SK-N-MC (cell line): ENCODE measurements around the gene MEPE.

Source experiments
- DNase-seq: peaks from one replicate; pipeline ENCODE4 v3.0.0-alpha.2; 2011; ENCODE audit warnings: low read depth, low spot score
- H3K27ac ChIP-seq: fragments of 200-600 bp; sonication (generic); 2 replicates; pipeline ENCODE4 v1.5.1; 2016; ENCODE audit warnings: mixed run types
- H3K36me3 ChIP-seq: fragments of 200-600 bp; sonication (generic); 2 replicates; pipeline ENCODE4 v1.6.1; 2017; ENCODE audit warnings: antibody characterized with exemption, low read length, mixed read lengths; ENCODE audit not compliant: insufficient read depth
- H3K4me3 ChIP-seq: fragments of 200-600 bp; sonication (generic); 2 replicates; pipeline ENCODE4 v1.5.1; 2016
- H3K9ac ChIP-seq: fragments of 200-600 bp; sonication (generic); 2 replicates; pipeline ENCODE4 v1.8.0; 2017; ENCODE audit warnings: mixed run types, mixed read lengths; ENCODE audit not compliant: insufficient read length
- H3K9me3 ChIP-seq: fragments of 200-600 bp; sonication (generic); 2 replicates; pipeline ENCODE4 v1.6.1; 2017; ENCODE audit warnings: low read depth, mild to moderate bottlenecking, antibody characterized with exemption, low read length, moderate library complexity, mixed read lengths
- EZH2 ChIP-seq: fragments of 200-600 bp; sonication (generic); IDR thresholded peaks from one replicate; pipeline ENCODE4 v1.6.1; 2017; ENCODE audit warnings: antibody characterized with exemption
- FOXP2 ChIP-seq: optimal IDR thresholded peaks from 2 replicates; pipeline ENCODE3; 2011; ENCODE audit warnings: mild to moderate bottlenecking, moderate library complexity; ENCODE audit not compliant: insufficient read depth; ENCODE audit errors: extremely low read length, control extremely low read depth
- POLR2AphosphoS5 ChIP-seq: IDR thresholded peaks from 2 replicates; pipeline ENCODE4 v1.6.1; 2012; ENCODE audit warnings: mild to moderate bottlenecking, low read depth, low read length, borderline replicate concordance

MEPE gene

GRCh38 chr4:87806520-87806919 is 26.2 kb upstream of the MEPE start:
- Histone ChIP-seq H3K27ac (no peak overlapping the region), H3K9me3 (no peaks in the 10 kb centered on the region), H3K9ac (no peak overlapping the region), H3K4me3 (no peak overlapping the region), H3K36me3 (no peaks in the 10 kb centered on the region)
- TF ChIP-seq POLR2AphosphoS5: no peak
- DNase-seq: no peak

GRCh38 chr4:87807402-87807801 is 25.4 kb upstream of the MEPE start:
- no peak for DNase-seq
- H3K9me3 ChIP-seq: no peaks in the 10 kb centered on the region

GRCh38 chr4:87811977-87812376 is 20.8 kb upstream of the MEPE start:
- DNase-seq: no peak
- no peak overlapping the region for H3K9ac ChIP-seq
- no peaks in the 10 kb centered on the region for H3K36me3 ChIP-seq

More at GRCh38 chr4:87807402-87807801, 25.4 kb upstream of the MEPE start:
- no peak for TF ChIP-seq FOXP2
- TF ChIP-seq POLR2AphosphoS5: no peak
- no peak for TF ChIP-seq EZH2
- H3K9ac ChIP-seq: no peak overlapping the region
- no peak overlapping the region for H3K4me3 ChIP-seq
- no peaks in the 10 kb centered on the region for H3K36me3 ChIP-seq
- H3K27ac ChIP-seq: no peak overlapping the region

GRCh38 chr4:87819281-87819919 is 13.4 kb upstream of the MEPE start:
- no peak overlapping the region for H3K27ac ChIP-seq

More at GRCh38 chr4:87811977-87812376, 20.8 kb upstream of the MEPE start:
- no peak overlapping the region for H3K27ac ChIP-seq
- no peak overlapping the region for H3K4me3 ChIP-seq
- no peaks in the 10 kb centered on the region for H3K9me3 ChIP-seq
- TF ChIP-seq POLR2AphosphoS5 (no peak), EZH2 (no peak), FOXP2 (no peak)

GRCh38 chr4:87823200-87823599 is 9.6 kb upstream of the MEPE start:
- Histone ChIP-seq H3K9ac (no peak overlapping the region), H3K9me3 (no peaks in the 10 kb centered on the region), H3K27ac (no peak overlapping the region), H3K36me3 (no peaks in the 10 kb centered on the region), H3K4me3 (no peak overlapping the region)
- no peak for DNase-seq
- no peak for TF ChIP-seq FOXP2

More at GRCh38 chr4:87819281-87819919, 13.4 kb upstream of the MEPE start:
- Histone ChIP-seq H3K9me3 (no peaks in the 10 kb centered on the region), H3K4me3 (no peak overlapping the region), H3K9ac (no peak overlapping the region), H3K36me3 (no peaks in the 10 kb centered on the region)
- TF ChIP-seq EZH2 (no peak), FOXP2 (no peak), POLR2AphosphoS5 (no peak)
- no peak for DNase-seq

- TF ChIP-seq FOXP2 (no peak), EZH2 (no peak), POLR2AphosphoS5 (no peak)
- no peak overlapping the region for H3K27ac ChIP-seq
- no peak for DNase-seq
- no peak overlapping the region for H3K9ac ChIP-seq
- H3K4me3 ChIP-seq: no peak overlapping the region
- no peaks in the 10 kb centered on the region for H3K9me3 ChIP-seq
- no peaks in the 10 kb centered on the region for H3K36me3 ChIP-seq
These were observed 9.0 kb upstream of the MEPE start for GRCh38 chr4:87823724-87824123.

- Histone ChIP-seq H3K9ac (no peak overlapping the region), H3K4me3 (no peak overlapping the region), H3K36me3 (no peaks in the 10 kb centered on the region), H3K27ac (no peak overlapping the region), H3K9me3 (no peaks in the 10 kb centered on the region)
- TF ChIP-seq FOXP2 (no peak), EZH2 (no peak), POLR2AphosphoS5 (no peak)
- no peak for DNase-seq
These were observed 8.4 kb upstream of the MEPE start for GRCh38 chr4:87824352-87824751.

GRCh38 chr4:87834401-87834800 is 1.6 kb downstream of the MEPE start:
- H3K9ac ChIP-seq: no peak overlapping the region
- DNase-seq: no peak
- TF ChIP-seq FOXP2: no peak
- TF ChIP-seq EZH2: no peak
- no peak for TF ChIP-seq POLR2AphosphoS5
- H3K4me3 ChIP-seq: no peak overlapping the region
- no peaks in the 10 kb centered on the region for H3K36me3 ChIP-seq
- no peaks in the 10 kb centered on the region for H3K9me3 ChIP-seq
- H3K27ac ChIP-seq: no peak overlapping the region

GRCh38 chr4:87835197-87835596 is 2.4 kb downstream of the MEPE start:
- no peak overlapping the region for H3K27ac ChIP-seq
- DNase-seq: no peak
- H3K9ac ChIP-seq: no peak overlapping the region

More at GRCh38 chr4:87835197-87835596, 2.4 kb downstream of the MEPE start:
- H3K9me3 ChIP-seq: no peaks in the 10 kb centered on the region
- no peaks in the 10 kb centered on the region for H3K36me3 ChIP-seq
- no peak for TF ChIP-seq FOXP2
- TF ChIP-seq EZH2: no peak
- no peak for TF ChIP-seq POLR2AphosphoS5
- H3K4me3 ChIP-seq: no peak overlapping the region
